GM21515 (cell line): ENCODE data around the gene ADRB2.
"Not testable (repeated sequence)": the region's sequence is repeated elsewhere in the genome, so short reads cannot be mapped to it uniquely, and the experiment has no call there.

Source experiments
- ATAC-seq: cut with Tn5 transposase; IDR thresholded peaks from one replicate; pipeline ENCODE4 v1.9.1; 2021; ENCODE audit not compliant: unreplicated experiment

ADRB2 gene

DNA sequence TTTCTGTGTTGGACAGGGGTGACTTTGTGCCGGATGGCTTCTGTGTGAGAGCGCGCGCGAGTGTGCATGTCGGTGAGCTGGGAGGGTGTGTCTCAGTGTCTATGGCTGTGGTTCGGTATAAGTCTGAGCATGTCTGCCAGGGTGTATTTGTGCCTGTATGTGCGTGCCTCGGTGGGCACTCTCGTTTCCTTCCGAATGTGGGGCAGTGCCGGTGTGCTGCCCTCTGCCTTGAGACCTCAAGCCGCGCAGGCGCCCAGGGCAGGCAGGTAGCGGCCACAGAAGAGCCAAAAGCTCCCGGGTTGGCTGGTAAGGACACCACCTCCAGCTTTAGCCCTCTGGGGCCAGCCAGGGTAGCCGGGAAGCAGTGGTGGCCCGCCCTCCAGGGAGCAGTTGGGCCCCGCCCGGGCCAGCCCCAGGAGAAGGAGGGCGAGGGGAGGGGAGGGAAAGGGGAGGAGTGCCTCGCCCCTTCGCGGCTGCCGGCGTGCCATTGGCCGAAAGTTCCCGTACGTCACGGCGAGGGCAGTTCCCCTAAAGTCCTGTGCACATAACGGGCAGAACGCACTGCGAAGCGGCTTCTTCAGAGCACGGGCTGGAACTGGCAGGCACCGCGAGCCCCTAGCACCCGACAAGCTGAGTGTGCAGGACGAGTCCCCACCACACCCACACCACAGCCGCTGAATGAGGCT lies at the start of gene ADRB2:
Gene ADRB2, plus strand, starts transcription at position 559 of the 686 bp plus-strand sequence. CDS start 221 bp downstream, outside the sequence.
- ATAC-seq, result peak; percentile 97

DNA sequence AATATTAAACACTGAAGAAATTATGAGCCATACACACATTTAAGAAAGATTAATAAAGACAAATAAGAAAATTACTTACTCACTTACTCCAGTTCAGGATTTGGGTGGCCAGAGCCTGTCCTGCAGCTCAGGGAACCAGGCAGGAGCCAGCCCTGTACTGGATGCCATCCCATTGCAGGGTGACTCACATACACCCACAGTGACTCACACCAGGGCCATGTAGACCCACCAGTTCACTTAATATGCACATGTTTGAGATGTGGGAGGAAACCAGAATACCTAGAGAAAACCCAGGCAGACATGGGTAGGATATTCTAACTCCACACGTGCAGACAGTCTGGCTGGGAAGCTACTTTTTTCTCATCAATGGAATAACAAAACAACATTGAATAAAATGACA lies 49.6 kb upstream of the ADRB2 start:
- no peak for ATAC-seq

DNA sequence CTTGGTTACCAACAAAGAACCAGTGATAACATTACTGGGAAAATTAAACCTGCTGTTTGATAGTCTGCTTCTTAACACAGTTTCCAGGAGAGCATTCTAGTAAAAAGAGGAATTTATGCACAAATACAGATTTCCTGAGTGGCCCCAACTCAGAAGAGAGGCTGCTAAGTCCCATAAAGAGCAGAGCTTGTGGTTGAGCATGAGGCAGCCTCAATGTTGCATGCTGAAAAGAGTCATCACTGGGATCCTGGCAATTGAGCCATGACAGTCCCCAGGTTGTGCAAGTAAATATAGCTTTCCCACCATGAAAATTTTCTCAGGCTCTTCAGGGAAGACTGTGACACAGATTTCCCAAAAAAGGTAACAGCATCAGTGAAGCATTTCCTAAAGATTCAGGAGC lies 47.5 kb upstream of the ADRB2 start:
- no peak for ATAC-seq

DNA sequence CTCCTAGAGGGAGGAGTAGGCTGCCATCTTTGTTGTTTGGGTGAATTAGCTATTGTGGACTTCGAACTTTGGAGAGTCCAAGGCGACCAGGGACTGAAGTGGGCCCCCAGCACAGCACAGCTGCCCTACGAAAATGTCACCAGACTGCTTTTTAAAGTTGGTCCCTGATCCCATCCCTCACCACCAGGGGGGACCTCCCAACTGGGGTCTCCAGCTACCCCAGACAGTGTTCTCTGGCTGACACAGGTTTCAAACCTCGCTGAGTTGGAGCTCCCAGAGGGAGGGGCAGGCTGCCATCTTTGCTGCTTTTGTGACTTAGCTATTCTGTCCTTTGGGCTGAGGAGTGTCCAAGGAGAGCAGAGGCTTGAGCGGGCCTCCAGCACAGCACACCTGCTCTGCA lies 45.7 kb upstream of the ADRB2 start:
- no peak for ATAC-seq

DNA sequence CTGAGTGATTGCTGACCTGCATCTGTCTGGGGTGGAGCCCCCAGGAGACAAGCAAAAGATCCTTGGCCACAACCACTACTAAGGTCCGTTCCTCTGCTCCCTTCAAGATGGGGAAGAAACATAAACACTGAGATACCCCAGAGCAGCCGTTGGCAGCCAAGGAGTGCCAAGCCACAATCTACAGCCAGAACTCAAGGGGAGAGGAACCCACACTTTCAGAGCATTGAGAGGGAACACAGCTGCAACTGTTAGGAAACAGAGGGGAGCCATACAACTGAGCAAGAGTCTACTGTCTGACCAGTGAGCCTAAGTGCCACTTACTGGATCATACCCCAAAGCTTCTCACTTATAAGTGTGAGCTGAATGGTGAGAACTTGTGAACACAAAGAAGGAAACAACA lies 44.6 kb upstream of the ADRB2 start:
- no peak for ATAC-seq

DNA sequence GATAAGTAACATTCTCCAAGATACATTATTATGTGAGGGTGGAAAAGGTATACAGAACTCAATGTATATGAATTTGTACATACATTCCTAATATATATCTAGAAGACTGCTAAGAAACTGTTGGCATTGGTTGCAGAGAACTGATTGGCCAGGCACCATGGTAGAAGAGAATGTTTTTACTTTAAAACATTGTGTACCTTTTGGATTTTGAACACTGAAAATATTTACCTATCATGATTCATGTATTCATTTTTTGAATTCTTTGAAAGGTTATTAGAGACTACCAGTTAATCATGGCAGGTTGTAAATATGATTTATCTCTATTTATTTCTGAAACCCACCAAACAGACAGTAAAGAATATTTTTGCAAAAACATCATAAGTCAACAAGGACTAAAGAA lies 41.2 kb upstream of the ADRB2 start:
- ATAC-seq, result no peak

DNA sequence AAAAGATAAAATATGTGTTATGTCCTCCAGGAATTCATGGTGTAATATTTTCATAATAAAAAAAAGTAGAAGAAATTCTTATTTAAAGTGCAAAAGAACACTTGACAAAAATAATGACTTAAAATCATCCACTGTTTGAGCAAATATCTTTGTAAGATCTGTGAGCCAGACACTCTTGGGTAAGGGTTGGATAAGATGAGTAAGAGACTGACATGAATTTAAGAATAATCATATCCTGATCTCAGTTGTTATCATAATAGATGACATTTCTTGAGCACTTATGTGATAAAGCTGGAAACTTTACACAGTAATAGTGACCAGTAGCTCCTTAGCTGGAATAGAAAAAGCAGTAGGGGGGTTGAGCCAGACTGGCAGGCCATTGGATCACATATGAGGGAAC lies 40.0 kb upstream of the ADRB2 start:
- no peak for ATAC-seq

DNA sequence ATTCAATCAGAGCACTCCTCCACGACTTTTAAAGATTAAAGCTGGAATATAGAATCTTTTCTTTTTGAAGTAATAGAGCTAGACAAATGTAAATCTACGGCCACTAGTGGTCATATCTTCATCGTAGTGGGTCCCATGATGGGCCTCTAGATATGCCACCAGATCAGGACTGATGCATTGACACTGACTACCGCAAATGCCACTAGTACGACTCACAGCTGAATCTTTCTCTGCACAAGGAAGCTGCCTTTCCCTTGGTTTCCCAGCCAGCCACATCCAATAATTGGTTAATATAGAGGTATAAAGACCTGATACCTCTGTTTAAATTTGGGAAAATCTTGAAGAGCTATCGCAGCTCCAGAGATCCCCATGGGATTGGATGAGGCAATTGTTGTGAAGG lies 37.8 kb upstream of the ADRB2 start:
- ATAC-seq, result no peak

DNA sequence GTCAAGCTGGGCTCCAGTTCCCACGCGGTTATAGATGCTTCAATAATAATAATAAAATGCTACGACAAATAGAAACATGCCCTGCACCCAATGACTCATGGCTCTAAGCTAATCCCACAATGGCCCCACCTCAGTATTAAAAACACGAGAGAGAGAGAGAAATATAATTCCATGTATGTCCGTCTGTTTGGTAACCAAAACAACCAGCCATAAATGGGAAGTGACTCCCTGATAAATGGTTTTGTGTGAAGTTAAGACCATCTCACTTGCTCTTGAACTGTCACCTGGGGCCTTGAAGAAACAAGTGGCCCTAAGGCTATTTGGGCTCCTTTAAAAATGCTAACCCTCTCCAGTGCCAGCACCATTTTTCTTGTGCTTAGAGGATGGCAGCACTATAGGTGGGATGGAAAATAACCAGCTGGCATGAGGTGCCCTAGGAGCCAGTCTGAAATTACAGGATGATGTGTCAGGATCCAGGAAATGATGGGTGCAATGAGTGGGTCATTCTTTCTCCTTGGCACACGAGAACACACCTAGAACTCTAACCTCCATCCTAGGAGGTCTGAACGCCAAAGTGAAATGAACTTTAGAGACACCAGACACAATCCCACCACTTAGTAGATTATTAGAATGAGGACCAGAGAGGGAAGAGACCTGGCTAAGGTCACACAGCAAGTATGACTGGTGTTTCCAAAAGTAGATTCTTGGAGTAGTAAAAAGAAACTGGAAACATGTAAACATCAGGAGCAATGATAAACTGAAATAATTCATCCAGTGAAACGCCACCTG lies 35.7 kb upstream of the ADRB2 start:
- peak; percentile 23 for ATAC-seq

DNA sequence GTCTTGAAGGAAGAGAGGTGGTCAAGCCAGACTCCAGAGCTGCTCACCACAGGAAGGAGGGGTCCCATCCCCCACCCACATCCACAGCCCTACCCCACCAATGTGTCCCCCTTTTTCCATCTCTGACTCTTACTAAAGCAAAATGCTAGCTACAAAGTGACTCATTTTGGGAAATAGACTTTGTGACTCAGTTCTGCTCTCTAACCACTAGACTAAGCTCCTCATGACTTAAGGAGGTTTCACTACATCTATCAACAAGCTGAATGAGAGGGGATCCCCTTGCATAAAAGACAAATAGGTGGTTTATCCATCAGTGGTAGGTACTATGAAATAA lies 35.1 kb upstream of the ADRB2 start:
- ATAC-seq, result peak; percentile 97

DNA sequence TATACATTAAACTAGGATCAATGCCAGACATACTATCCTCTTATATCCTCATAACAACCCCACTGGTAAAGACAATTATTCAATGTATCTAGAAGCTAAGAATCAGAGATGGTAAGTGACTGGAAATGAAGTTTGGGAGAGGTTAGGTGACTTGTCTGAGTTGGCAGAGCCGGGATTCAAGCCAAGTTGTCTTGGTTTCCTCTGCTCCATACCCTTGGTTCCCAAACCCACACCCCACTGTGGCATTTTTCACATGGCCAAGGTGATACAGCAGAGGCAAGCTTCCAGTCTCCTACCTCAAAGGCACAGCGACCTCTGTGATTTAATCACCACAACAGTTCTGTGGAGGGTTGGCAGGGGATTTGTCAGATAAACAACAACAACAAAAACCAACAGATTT lies 34.7 kb upstream of the ADRB2 start:
- no peak for ATAC-seq

DNA sequence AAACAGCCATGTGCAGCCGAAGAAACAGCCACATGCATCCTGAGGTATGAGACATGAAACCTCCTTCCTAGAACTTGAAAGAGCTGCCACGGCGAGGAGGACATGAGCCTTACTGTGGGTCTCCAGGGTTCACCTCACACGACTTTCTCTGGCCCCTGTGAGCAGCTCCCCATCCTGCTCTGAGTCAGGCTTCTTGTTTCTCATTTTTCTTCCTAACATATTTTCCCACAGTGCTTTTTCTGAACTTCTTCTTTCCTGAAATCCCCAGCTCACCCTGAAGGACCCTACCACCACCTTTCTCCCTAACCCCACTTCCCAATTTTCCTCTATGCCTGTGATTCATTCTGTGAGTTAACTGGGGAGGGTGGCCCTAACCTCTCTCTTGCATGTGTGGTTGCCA lies 33.7 kb upstream of the ADRB2 start:
- ATAC-seq, result no peak

DNA sequence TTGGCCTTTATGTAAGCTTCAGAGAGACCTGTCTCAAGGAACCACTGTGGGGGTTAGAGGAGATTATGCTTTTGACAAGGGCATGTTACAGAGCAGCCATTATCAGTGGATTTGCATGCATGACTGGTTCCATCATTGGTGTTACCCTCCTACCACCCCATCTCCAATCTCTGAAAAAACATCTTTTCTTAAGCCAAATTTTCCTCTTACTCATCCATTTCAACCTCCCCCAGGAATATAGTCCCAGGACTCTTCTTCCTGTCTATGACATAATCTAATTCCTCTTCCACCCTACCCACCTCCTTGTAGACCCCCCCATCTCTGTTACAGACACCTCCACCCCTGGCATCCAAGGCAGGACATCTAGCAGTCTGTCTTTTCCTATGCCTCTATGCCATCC lies 33.1 kb upstream of the ADRB2 start:
- no peak for ATAC-seq

DNA sequence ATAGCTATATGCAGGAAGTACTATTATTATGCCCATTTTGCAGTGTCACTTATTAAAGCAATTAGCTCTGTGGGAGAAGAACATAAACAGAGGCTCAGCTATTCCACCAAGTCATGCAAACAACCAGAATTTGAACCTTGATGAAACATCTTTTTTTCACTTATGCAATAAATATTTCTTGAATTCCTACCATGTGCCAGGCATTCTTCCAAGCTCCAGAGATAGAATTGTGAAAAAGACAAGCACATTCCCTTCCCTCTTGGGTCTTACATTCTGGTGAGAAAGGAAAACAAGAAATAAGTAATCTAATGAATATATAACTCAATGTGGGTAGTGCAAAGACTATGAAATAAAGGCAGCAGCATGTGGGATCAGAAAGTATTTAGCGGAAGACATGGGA lies 32.1 kb upstream of the ADRB2 start:
- ATAC-seq, result no peak

DNA sequence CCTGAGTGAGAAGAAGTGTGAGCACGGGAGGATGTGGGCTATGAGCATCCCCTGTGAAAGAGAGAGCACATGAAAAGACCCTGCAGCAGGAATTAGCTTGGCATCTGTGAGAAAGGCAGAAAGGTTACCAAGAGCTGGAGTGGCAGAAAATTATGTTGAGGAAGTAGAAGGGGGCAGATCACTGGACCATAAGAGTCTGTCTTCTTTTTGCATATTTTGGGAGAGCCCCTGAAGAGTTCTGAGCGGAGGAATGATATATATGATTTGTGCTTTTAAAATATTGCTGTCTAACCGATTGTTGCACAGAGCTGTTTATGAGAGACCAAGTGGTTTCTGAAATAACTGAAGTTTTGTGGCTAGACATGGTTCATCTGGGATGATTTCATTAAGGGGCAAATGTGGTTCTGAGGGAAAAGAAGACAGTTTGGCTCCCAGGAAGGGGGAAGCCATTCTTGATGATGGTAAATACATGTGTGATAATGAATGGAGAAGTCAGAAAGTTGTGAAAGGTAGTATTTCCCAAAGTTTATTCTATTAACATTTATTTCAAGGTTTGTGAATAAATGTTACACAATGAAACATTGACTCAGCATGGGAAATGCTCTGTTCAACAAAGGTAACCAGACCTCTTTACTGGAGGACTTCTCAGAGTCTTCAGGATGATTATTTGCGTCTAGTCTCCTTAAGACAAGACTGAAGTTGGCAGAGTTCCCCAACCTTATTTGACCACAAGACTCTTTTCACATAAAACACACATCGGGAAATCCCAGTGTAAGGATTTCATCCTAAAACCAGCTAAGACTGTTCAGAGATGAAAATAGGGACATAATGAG lies 31.5 kb upstream of the ADRB2 start:
- ATAC-seq, result no peak

DNA sequence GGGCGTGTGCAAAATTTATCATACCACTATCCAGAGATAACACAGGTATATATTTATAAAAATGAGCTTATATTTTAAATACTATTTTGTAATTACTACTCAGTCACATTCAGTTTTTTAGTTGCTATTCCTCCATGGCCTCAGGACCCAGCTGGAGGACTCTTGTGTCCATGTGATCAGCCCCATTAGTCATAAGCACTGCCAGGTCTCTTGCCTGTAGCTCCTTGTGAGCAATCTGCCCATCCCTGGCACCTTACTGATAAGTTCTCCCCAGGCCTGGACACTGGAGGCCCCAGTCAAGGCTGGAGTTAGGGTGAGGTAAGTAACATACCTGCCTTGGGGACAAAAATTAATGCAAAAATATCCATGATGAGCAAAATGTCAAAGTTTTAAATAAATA lies 29.5 kb upstream of the ADRB2 start:
- ATAC-seq, result no peak

DNA sequence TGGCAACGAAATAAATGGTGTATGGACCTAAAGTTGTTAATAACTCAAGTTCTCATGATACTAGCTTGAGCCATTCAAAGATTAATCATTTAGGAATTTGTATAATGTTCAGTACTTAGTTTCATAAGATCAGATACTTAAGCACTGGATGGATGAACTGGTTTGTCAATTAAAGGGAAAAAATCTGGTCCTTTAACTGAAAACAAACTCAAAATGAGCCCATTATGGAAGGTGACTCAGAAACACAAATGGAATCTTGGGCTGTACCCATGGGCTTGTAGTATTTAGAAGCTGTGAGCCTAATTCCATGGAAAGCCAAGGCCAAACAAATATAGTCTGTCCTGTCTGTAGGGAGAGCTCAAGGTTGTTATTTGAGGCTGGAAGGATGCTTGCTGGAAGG lies 27.6 kb upstream of the ADRB2 start:
- ATAC-seq, result no peak

DNA sequence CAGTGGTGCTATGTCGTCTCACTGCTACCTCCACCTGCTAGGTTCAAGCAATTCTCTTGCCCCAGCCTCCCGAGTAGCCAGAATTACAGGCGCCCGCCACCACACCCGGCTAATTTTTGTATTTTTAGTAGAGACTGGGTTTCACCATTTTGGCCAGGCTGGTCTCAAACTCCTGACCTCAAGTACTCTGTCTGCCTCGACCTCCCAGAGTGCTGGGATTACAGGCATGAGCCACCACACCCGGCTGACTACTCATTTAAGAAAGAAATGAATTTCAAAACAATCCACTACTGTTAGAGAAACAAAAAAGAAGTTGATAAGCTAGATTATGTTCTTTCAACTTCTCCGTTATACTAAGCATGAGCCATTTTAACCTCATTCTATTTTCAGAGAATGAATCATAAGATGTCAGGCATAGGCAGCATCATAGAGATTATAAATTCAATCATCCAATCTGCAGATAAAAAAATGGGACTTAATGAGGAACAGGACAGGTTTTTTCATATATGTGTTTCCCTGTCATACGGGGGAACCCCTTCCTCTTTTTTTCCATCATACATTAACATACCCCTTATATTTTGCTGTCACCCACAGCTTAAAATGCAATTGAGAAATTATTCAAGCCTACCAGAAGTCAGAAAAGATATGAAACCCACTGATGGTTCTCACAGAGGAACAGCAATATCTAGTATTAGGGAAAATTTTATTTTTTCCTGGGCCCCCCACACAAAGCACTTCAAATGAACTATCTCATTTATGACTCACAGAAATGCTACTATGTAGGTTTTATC lies 26.5 kb upstream of the ADRB2 start:
- ATAC-seq, result no peak

DNA sequence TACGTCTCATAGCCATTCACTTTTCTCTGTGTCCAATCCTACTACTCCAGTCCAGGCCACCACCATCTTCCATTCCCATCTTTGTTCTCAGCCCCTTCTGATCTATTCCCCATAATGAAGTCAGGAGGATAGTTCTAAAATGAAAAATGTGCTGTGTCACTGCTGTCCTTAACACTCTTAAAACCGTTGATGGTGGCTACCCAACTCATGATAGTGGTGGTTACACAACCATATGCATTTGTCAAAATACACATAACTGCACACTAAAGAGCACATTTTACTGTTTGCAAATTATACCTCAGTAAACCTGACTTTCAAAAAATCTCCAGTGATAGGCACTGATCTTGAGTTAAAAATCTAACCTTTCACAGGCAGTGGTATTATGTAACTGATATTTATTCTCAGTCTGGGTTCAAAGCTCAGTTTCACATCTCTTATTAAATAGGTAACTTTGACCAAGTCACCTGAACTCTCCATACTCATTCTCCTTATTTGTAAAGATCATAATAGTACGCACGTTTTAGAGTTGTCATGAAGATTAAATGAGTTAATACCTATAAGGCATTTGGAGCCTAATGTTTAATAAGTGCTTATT lies 24.6 kb upstream of the ADRB2 start:
- ATAC-seq, result no peak

DNA sequence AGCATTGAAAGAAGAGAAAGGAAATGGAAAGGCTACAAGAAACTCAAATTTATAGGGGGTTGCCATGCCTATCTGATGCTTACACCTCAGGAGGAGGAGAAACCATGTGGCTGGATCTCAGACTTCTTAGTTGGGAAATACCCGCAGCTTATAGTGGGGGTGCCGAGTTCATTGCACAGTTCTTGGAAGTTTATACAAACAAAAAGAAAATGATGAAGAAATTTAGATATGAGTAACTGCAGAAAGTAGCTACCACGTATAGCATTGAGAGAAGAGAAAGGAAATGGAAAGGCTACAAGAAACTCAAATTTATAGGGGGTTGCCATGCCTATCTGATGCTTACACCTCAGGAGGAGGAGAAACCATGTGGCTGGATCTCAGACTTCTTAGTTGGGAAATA lies 23.0 kb upstream of the ADRB2 start:
- ATAC-seq, result not testable (repeated sequence)

DNA sequence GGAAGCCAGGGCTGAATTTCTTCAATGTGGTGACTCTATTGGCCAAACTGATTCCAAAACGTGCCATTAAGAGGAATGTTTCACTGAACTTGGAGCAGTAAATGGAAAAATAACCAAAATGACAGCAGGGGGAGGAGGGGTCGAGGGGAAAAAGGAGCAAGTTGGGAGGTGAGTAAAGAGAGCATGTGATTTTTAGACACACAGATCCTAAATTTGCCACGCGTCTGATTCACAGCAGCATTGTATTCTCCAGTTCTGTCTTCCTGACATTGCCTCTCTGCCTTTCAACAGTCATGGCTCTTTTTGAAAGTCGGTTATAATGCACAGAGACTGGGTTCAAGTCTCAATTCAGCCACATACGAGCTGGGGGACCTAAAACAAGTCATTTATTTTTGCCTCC lies 22.0 kb upstream of the ADRB2 start:
- ATAC-seq, result no peak
